Measurements from ENCODE around the gene VRK1.

DNA sequence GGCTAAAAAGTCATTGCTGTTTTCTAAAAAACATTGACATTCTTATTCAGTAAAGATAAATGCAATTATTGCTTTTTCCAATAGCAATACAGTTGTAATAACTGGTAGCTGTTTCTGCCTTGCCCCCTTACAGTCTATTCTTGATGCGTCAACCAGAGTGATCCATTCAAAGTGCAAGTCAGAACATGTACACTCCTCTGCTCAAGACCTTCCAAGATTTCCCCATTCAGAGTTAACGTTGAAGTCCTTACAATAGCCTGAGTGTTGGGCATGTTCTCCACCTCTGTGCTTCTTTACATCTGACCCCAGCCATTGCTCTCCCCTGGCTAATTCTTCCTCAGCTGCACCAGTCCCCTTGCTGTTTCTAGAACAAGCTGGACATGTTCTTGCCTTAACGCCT, 24.3 kb downstream of the VRK1 start:
- TF ChIP-seq, protein P1, sequence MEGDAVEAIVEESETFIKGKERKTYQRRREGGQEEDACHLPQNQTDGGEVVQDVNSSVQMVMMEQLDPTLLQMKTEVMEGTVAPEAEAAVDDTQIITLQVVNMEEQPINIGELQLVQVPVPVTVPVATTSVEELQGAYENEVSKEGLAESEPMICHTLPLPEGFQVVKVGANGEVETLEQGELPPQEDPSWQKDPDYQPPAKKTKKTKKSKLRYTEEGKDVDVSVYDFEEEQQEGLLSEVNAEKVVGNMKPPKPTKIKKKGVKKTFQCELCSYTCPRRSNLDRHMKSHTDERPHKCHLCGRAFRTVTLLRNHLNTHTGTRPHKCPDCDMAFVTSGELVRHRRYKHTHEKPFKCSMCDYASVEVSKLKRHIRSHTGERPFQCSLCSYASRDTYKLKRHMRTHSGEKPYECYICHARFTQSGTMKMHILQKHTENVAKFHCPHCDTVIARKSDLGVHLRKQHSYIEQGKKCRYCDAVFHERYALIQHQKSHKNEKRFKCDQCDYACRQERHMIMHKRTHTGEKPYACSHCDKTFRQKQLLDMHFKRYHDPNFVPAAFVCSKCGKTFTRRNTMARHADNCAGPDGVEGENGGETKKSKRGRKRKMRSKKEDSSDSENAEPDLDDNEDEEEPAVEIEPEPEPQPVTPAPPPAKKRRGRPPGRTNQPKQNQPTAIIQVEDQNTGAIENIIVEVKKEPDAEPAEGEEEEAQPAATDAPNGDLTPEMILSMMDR (IDR thresholded peaks at IDR 0.05 in 4 of 5, conservative IDR thresholded peaks at IDR 0.05 in 1 of 5) = no peak
- TF ChIP-seq POLR2A (IDR thresholded peaks at IDR 0.05) = no peak
